Type B pancreatic cell (in vitro differentiated cells): ENCODE data around the gene IDH3A. TPM values are rescaled to one million over a fixed set of nuclear protein-coding genes. Genes with fewer than 3 reads are reported as not detected.
A peak's percentile ranks its signal among the peaks of the same experiment; 100 is the strongest.

ENCODE experiments used
- DNase-seq: peaks from one replicate; pipeline ENCODE4 v3.0.0; 2021; ENCODE audit warnings: mixed read lengths; ENCODE audit not compliant: unreplicated experiment; ENCODE audit errors: extremely low spot score
- H3K27ac Mint-ChIP-seq: 2 replicates; pipeline ENCODE4 v1.8.0; 2021; ENCODE audit warnings: mild to moderate bottlenecking, mixed read lengths
- H3K27me3 Mint-ChIP-seq: 2 replicates; pipeline ENCODE4 v1.8.0; 2021; ENCODE audit warnings: mixed read lengths
- H3K36me3 Mint-ChIP-seq: 2 replicates; pipeline ENCODE4 v1.8.0; 2021; ENCODE audit warnings: mixed read lengths
- H3K4me1 Mint-ChIP-seq: one replicate; pipeline ENCODE4 v1.8.0; 2021; ENCODE audit warnings: mixed read lengths; ENCODE audit not compliant: unreplicated experiment
- H3K4me3 Mint-ChIP-seq: 2 replicates; pipeline ENCODE4 v1.8.0; 2021; ENCODE audit warnings: mild to moderate bottlenecking, mixed read lengths
- H3K9me3 Mint-ChIP-seq: 2 replicates; pipeline ENCODE4 v1.8.0; 2021; ENCODE audit warnings: mixed read lengths
- long read RNA-seq: library from polyadenylated mRNA; unstranded; transcript quantifications from one replicate; pipeline ENCODE4 v2.0.0, GENCODE V29; 2020
- total RNA-seq: library from RNA; stranded (reverse); gene quantifications from 2 replicates; pipeline ENCODE4 v1.2.1, GENCODE V29; 2021; ENCODE audit warnings: low replicate concordance
- TF ChIP-seq, protein P1 (sequence below): fragments of 200-600 bp; sonication (generic); conservative IDR thresholded peaks from 2 replicates; pipeline ENCODE4 v1.5.0; 2021; ENCODE audit warnings: antibody characterized with exemption, mild to moderate bottlenecking

The IDH3A gene
- 66.5 and 93.6 TPM in 2 replicates for total RNA-seq
- long read RNA-seq, full-length matches to known transcripts: 290 of 324 reads
- long read RNA-seq, partial matches to known transcripts: 13 of 324 reads
- long read RNA-seq, other reads (novel, unspliced or antisense): 21 of 324 reads

- peak; percentile 100 for DNase-seq
- Mint-ChIP-seq H3K27me3 (no peaks in the 10 kb centered on the region), H3K4me3 (peak within 1 kb of the TSS; percentile 97), H3K27ac (peak within 1 kb of the TSS; percentile 97), H3K9me3 (no peaks in the 10 kb centered on the region), H3K36me3 (peaks cover 7% of the 10 kb centered on the region), H3K4me1 (peaks cover 23% of the 10 kb centered on the region)
- TF ChIP-seq, protein P1, sequence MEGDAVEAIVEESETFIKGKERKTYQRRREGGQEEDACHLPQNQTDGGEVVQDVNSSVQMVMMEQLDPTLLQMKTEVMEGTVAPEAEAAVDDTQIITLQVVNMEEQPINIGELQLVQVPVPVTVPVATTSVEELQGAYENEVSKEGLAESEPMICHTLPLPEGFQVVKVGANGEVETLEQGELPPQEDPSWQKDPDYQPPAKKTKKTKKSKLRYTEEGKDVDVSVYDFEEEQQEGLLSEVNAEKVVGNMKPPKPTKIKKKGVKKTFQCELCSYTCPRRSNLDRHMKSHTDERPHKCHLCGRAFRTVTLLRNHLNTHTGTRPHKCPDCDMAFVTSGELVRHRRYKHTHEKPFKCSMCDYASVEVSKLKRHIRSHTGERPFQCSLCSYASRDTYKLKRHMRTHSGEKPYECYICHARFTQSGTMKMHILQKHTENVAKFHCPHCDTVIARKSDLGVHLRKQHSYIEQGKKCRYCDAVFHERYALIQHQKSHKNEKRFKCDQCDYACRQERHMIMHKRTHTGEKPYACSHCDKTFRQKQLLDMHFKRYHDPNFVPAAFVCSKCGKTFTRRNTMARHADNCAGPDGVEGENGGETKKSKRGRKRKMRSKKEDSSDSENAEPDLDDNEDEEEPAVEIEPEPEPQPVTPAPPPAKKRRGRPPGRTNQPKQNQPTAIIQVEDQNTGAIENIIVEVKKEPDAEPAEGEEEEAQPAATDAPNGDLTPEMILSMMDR: no peak
These were observed at the start of gene IDH3A for GRCh38 chr15:78149068-78149804. Gene IDH3A (plus strand): TSS chr15:78149362. CDS start chr15:78149404, 42 bp downstream.

DNA sequence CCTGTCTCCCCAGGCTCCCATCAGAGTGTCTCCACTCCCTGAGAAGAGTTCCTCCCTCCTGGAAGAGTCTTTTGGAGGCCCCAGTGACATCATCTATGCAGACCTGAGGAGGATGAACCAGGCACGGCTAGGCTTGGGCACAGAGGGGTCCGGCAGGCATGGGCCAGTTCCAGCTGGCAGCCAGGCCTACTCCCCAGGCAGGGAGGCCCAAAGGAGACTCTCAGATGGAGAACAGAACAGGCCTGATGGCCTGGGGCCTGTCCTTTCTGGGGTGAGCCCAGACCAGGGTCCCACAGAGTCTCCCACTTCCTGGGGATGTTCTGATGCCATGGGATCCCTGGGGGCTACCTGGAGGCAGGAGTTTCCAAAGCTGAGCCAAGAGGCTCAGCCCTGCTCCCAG, 48.3 kb upstream of the IDH3A start:
- H3K9me3 Mint-ChIP-seq: no peaks in the 10 kb centered on the region
- peaks cover 9% of the 10 kb centered on the region for H3K4me1 Mint-ChIP-seq
- TF ChIP-seq, protein P1: no peak

DNA sequence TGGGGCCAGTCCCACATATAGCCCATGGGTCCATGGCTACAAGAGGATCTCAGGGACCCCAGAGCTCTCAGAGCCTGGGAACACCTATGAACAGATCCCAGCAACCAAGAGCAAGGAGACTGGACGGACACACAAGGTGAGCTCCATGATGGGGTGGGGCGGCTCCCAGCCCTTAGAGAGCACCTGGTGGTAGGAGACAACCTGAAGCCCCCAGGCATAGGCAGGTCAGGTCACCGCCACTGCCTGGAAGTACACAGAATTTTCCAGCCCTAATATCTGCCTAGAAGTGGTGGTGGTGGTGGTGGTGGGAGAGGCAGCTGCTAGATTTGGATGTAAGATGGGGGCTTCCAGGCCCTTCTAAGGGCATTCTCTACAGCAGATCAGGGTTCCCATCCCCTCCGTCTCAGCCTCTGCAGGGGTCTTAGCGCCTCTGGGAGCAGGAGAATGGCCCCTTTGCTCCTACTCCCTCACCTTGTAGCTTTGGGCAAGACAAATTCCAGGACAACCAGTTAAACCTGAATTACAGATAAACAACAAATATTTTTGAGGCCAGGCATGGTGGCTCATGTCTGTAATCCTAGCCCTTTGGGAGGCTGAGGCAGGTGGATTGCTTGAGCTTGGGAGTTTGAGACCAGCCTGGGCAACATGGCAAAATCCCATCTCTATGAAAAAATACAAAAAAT, 47.6 kb upstream of the IDH3A start:
- Mint-ChIP-seq H3K27me3 (no peaks in the 10 kb centered on the region), H3K27ac (peak overlapping the region; percentile 80), H3K4me1 (peaks cover 9% of the 10 kb centered on the region)

More for the DNA sequence above, 48.3 kb upstream of the IDH3A start:
- Mint-ChIP-seq H3K27ac (no peak overlapping the region), H3K4me3 (no peak overlapping the region), H3K27me3 (no peaks in the 10 kb centered on the region), H3K36me3 (no peaks in the 10 kb centered on the region)
- DNase-seq: no peak

GRCh38 chr15:78102211-78102610, 47.0 kb upstream of the IDH3A start:
- H3K4me3 Mint-ChIP-seq: no peak overlapping the region
- H3K4me1 Mint-ChIP-seq: peaks cover 9% of the 10 kb centered on the region
- TF ChIP-seq, protein P1: no peak
- H3K27me3 Mint-ChIP-seq: no peaks in the 10 kb centered on the region
- peak overlapping the region; percentile 80 for H3K27ac Mint-ChIP-seq
- no peak for DNase-seq
- H3K9me3 Mint-ChIP-seq: no peaks in the 10 kb centered on the region
- no peaks in the 10 kb centered on the region for H3K36me3 Mint-ChIP-seq

More for the DNA sequence above, 47.6 kb upstream of the IDH3A start:
- H3K36me3 Mint-ChIP-seq: no peaks in the 10 kb centered on the region
- H3K4me3 Mint-ChIP-seq: peak overlapping the region; percentile 31
- TF ChIP-seq, protein P1: no peak
- no peak for DNase-seq
- H3K9me3 Mint-ChIP-seq: no peaks in the 10 kb centered on the region

DNA sequence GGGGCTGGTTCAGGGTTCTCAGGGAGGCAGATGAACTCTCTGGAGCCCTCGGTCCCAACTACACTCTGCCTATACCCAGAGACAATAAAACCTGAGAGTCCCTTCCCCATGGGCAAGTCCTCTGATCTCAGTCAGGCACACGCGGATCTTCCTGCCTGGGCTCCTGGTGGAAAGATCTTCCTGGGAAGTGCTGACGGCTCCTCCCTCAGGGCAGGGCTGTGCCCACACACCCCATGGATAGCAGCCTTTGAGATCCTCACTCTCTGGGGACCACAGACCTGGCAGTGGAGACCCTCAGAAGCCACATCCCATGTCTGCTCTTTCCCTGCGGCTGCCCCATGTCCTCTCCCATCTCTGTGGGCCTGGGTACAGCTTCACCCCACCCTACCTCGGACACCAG, 46.4 kb upstream of the IDH3A start:
- Mint-ChIP-seq H3K9me3 (no peaks in the 10 kb centered on the region), H3K27ac (no peak overlapping the region), H3K27me3 (no peaks in the 10 kb centered on the region), H3K4me1 (peaks cover 9% of the 10 kb centered on the region), H3K4me3 (no peak overlapping the region), H3K36me3 (no peaks in the 10 kb centered on the region)
- DNase-seq: no peak
- TF ChIP-seq, protein P1: no peak
